DMS79 (cell line): ENCODE results near the gene PCA3.
"Not testable (repeated sequence)": the region's sequence is repeated elsewhere in the genome, so short reads cannot be mapped to it uniquely, and the experiment has no call there.

Source experiments
- DNase-seq: peaks from one replicate; lab custom pipeline; 2025; lab: John Stamatoyannopoulos, UW

PCA3 gene

GRCh38 chr9:76764138-76764537 is at the start of gene PCA3:
TSS of gene PCA3 (plus strand) at chr9:76764438.
- no peak for DNase-seq

DNA sequence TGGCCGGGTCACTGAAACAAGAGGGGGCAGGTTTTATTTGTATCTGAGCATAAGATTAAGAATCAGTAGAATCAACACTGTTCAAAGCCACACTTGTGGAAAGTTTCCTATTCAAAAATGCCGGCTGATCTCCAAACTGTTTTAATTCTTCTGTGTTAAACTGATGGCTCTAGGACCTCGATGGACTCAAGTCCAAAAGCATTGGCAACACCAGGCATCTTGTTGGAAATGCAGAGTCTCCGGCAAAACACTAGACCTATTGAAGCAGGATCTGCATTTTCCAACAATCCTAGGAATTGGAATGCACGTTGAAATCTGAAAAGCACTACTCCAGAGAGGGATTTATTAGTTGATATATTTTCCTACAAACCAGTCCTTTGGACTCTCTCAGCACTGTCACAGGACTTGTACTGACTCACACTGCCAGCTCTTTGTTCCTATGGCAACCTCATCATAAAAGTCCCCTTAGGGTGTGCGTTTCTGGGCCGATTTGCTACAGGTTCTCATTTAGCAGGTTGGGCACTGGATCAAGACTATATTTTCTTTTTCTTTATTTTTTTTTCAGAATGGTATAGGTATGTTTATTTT is 48.1 kb upstream of the PCA3 start:
- no peak for DNase-seq

- no peak for DNase-seq
Observed at GRCh38 chr9:76717176-76717575, 47.1 kb upstream of the PCA3 start.

DNA sequence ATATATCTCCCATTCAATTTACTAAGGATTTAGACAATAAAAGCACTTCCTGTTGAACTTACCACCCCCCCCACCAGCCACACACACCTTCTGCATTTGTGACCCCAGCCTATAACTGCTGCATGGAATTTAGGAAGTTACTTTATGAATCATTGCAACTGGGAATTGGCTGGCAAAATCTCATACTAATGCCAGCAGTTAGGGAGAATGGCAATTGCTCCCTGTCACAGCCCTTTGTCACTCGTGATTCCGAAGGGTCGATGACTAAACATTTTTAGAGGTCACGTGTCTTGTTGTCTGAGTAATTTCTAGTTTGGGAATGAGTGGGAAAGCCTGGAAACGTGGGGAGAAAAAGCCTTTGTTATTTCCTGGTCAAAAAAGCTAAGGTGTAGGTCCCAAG is 46.6 kb upstream of the PCA3 start:
- no peak for DNase-seq

- DNase-seq: no peak
Observed at GRCh38 chr9:76718166-76718565, 46.1 kb upstream of the PCA3 start.

DNA sequence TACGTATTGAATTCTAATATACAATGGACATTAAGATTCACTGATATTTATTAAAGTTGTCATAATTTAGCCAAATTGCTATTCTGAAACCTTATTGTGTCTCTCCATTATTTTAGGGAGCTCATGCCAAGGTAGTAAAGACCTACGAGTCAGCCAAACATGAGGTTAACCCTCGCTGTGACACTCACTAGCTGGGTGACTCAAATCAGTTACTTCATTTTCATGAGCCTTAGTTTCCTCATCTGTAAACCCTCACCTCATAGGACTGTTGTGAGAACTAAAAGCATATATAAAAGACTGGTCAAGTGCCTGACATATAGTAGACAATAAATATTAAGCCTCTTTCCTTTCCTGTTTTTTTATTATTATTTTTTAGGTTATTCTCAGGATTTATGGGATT is 44.0 kb upstream of the PCA3 start:
- no peak for DNase-seq

- no peak for DNase-seq
Observed at GRCh38 chr9:76725011-76725546, 39.2 kb upstream of the PCA3 start.

GRCh38 chr9:76725885-76726284 is 38.4 kb upstream of the PCA3 start:
- no peak for DNase-seq

GRCh38 chr9:76729116-76729515 is 35.1 kb upstream of the PCA3 start:
- no peak for DNase-seq

GRCh38 chr9:76729980-76730737 is 34.1 kb upstream of the PCA3 start:
- no peak for DNase-seq

GRCh38 chr9:76730801-76731200 is 33.4 kb upstream of the PCA3 start:
- no peak for DNase-seq

DNA sequence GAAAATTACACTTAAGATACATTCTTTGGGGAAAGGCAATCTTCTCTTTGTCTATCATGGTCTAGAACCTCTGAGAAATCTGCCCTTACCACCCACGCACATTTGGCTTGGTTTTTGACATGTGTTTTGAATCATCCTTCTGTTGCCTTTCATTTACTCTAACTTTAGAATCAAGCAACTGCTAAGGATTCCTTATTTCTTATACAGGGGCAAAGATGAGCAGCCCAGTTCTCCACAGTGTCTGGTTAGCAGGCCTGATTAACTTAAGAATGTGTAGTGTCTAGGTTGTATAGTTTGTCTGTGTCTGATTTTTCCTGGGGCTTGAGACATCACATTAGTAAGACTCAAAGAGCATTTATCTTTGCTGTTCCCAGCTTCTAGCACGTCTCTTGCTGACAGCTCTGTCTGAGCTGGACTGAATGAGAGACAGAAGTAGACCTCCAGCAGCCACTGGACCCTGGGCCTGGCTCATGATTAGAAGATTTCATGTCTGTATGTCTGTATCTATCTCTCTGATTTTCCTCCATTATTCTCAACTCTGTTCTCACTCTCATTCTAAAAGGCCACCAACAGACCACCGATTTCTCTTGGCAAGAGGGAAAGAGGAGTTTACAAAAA is 31.8 kb upstream of the PCA3 start:
- no peak for DNase-seq

DNA sequence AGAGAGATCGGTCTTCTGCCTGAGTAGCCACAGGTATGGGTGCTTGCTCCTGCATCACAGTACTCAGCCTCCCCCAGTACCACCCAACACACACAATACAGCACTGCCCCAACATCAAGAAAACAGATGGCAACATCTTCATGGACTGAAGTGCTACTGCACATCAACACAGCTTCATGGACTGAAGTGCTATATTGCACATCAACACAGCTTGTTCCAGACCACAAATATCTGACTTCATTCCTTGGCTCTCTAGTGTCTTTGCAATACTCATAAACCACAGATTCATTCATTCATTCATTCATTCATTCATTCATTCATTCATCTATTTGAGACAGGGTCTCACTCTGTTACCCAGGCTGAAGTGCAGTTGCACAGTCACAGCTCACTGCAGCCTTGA is 31.1 kb upstream of the PCA3 start:
- no peak for DNase-seq

- no peak for DNase-seq
Observed at GRCh38 chr9:76734716-76735115, 29.5 kb upstream of the PCA3 start.

DNA sequence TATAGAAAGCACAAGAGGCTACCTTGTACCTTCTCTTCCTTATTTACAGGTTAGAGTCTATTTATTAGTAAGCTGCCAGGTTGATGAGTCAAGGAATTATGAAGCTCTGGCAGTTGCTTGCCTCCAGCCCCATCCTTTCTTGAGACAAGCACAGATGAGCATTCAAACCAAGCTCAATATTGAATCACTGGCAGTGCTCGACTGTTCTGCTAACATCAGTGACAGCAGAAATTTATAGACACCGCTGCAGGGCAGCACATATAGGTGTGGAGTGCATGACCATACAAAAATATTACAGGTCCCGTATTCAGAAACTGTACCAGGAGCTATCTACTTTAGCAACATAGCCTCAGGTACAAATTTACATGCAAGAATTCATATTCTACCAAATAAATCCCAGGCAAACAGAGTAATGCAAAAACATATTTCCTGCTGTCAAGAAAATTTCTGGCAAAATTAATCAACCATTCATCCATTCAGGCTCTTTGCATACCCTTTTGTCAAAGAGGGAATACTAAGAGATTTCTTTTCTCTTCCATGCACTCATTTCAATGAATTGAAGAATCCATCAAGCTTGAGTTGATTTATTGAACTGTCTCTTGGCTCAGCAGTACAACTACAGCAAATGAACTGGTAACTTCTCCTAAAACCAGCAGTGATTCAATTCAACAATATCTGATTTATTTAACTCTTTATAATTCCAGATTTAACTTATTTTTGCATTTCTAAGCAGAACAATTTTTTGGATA is 26.9 kb upstream of the PCA3 start:
- DNase-seq: no peak

DNA sequence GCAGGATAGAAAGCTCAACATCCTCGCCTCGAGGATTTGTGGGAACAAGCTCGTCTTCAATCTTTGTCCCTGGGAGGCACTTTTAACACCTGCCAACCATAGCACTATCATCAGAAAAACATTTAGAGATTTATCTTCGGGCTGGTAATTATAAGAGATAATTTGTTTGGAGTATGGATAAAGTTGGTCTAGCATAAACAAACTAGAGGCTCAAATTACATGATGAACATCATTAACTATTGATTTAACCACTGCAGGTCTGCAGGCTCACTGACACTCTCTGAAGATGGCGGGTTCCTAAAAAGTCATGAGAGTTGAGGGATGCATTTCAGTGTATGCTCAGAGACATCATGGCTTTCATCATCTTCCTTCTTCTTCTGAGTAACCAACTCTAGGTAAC is 25.8 kb upstream of the PCA3 start:
- DNase-seq: no peak

GRCh38 chr9:76741524-76741923 is 22.7 kb upstream of the PCA3 start:
- no peak for DNase-seq

- not testable (repeated sequence) for DNase-seq
Observed at GRCh38 chr9:76742890-76743289, 21.3 kb upstream of the PCA3 start.

DNA sequence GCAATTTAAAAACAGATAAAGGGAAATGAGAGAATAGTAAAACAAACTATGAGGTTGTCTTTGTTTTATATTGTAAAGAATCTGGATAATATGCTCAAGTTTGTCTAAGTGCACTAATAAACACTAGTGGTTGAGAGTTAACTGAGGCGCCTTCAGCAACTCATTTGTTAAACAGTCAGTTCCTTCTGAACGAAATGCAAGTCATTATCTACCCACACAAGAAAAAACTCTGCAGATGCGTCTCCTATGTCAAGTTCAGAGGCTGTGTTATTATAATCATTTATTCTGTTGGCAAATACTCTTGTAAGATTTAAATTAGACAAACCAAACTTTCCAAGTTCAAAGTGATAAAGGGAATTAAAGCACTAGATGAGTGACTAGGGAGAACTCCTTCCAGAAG is 20.3 kb upstream of the PCA3 start:
- no peak for DNase-seq

DNA sequence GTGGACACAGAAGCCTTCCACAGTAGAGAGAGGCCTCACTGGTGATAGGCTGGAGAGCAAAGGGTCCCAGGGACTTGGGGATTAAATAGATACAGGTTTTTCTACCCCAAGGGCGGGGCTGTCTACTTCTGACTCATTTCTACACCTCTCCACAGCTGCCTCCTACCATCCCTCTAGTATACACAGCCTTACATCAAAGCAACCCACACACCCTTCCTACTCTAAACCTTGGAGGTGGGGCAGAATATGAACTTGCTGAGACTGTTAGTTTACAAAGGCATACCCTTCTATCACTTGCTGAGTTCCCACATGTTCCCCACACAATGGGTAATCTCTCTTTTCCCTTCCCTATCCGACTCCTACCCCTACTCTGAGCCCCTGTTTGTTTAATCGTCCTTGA is 19.9 kb upstream of the PCA3 start:
- DNase-seq: no peak

DNA sequence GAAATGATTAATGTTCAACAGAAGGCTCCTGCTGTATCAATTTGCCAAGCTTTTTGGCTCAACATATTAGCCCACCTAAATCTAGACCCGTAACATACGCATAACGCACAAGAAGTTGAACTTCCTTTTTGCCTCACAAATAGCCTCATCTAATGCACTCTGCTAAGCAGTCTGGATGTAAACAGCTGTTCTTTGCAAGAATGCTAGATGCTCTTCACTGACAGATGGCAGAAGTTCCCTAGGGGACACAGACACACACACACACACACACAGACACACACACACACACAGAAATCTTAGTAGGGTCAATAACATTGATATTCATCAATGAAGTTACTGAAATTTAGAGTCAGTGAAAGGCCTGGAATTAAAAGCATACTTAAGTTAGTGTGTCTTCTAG is 13.2 kb upstream of the PCA3 start:
- DNase-seq: no peak

DNA sequence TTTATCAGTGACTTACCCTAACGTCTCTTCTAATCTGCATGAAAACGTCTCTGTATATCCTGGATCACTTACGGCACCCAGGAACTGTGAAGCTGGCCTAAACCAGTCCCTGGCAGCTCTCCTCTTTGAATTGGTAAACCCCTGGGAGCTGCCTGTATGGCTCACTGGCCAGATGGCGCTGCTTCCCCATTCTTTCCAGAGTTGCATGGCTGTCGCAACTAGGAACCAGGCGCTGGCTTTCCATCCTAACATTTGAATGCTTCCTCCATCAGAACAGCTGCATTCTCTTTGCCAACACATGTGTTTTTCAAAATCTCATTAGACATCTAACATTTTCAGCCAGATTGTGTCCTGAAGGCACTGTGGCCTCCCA is 8.0 kb upstream of the PCA3 start:
- peak; percentile 5 for DNase-seq
